Suprapubic skin (tissue), 3 donors: Measurements from ENCODE around the gene POLD1.

Experiments used
- EP300 ChIP-seq: sonication (generic); formaldehyde crosslinking; IDR thresholded peaks from one replicate; pipeline ENCODE4 v1.6.1; 2017; ENCODE audit warnings: antibody characterized with exemption
- POLR2A ChIP-seq, 2 donors: fragments of 450-650 bp; IDR thresholded peaks; one replicate each; pipeline ENCODE4 v1.6.1; 2017; ENCODE audit warnings: antibody characterized with exemption in 2 of 2, mild to moderate bottlenecking in 2 of 2, moderate library complexity in 2 of 2
- TF ChIP-seq, protein P1 (sequence below), 2 donors: fragments of 200-600 bp in 1 of 2; fragments of 450-650 bp in 1 of 2; sonication (generic) in 1 of 2; IDR thresholded peaks; one replicate each; pipeline ENCODE4 v1.5.1; 2016 to 2019; ENCODE audit warnings: antibody characterized with exemption in 2 of 2, mild to moderate bottlenecking in 1 of 2, moderate library complexity in 1 of 2

DNA sequence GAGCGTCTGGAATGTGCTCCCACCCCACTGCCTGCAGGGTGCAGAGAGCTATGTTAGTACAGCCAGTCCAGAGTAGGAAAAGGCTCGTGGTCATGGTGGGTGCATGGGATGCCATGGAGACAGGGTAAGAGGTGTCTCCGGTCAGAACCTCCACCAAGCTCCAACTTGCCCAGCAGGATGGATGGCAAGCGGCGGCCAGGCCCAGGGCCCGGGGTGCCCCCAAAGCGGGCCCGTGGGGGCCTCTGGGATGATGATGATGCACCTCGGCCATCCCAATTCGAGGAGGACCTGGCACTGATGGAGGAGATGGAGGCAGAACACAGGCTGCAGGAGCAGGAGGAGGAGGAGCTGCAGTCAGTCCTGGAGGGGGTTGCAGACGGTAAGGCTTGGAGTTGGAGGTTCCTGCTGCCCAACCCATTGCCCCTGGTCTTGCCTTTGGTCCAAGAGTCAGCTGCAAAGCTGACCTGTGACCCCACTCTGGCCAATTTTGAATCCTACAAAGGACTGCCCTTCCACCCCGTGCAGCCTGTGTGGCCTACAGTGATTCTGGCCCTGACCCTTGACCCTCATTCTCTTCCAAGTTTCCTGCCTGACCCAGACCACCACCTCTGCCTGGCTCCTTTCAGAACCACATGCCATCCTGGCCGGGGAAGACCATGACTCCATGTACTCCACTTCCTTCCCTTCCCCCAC is 14.7 kb downstream of the POLD1 start:
- TF ChIP-seq, protein P1, sequence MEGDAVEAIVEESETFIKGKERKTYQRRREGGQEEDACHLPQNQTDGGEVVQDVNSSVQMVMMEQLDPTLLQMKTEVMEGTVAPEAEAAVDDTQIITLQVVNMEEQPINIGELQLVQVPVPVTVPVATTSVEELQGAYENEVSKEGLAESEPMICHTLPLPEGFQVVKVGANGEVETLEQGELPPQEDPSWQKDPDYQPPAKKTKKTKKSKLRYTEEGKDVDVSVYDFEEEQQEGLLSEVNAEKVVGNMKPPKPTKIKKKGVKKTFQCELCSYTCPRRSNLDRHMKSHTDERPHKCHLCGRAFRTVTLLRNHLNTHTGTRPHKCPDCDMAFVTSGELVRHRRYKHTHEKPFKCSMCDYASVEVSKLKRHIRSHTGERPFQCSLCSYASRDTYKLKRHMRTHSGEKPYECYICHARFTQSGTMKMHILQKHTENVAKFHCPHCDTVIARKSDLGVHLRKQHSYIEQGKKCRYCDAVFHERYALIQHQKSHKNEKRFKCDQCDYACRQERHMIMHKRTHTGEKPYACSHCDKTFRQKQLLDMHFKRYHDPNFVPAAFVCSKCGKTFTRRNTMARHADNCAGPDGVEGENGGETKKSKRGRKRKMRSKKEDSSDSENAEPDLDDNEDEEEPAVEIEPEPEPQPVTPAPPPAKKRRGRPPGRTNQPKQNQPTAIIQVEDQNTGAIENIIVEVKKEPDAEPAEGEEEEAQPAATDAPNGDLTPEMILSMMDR (IDR thresholded peaks at IDR 0.05) = no peak
- TF ChIP-seq POLR2A (IDR thresholded peaks at IDR 0.05) (no peak), EP300 (no peak)
